PFSK-1 (cell line): ENCODE measurements around the gene TRIM39.

Source experiments
- FOXP2 ChIP-seq: optimal IDR thresholded peaks from 2 replicates; pipeline ENCODE3; 2011; ENCODE audit warnings: borderline replicate concordance, control low read depth, inconsistent platforms; ENCODE audit not compliant: insufficient read depth; ENCODE audit errors: extremely low read length, extremely low read depth
- POLR2AphosphoS5 ChIP-seq: IDR thresholded peaks from 2 replicates; pipeline ENCODE4 v1.6.1; 2012; ENCODE audit warnings: low read depth, mild to moderate bottlenecking, control low read depth, low read length, moderate library complexity
- REST ChIP-seq, 2 experiments: IDR thresholded peaks; 2 replicates each; pipeline versions ENCODE4 v1.6.1 to v1.8.0; 2011 to 2012; ENCODE audit warnings: low read depth in 2 of 2, low read length in 2 of 2, control low read depth in 1 of 2, inconsistent platforms in 1 of 2, mild to moderate bottlenecking in 1 of 2, moderate library complexity in 1 of 2; ENCODE audit not compliant: insufficient read depth in 1 of 2
- SIN3A ChIP-seq: IDR thresholded peaks from 2 replicates; pipeline ENCODE4 v1.6.1; 2012; ENCODE audit warnings: mild to moderate bottlenecking, low read length, moderate library complexity, borderline replicate concordance; ENCODE audit not compliant: insufficient read depth
- TAF1 ChIP-seq: IDR thresholded peaks from 2 replicates; pipeline ENCODE4 v1.6.1; 2012; ENCODE audit warnings: low read length, control low read depth, borderline replicate concordance; ENCODE audit not compliant: insufficient read depth

Gene TRIM39

DNA sequence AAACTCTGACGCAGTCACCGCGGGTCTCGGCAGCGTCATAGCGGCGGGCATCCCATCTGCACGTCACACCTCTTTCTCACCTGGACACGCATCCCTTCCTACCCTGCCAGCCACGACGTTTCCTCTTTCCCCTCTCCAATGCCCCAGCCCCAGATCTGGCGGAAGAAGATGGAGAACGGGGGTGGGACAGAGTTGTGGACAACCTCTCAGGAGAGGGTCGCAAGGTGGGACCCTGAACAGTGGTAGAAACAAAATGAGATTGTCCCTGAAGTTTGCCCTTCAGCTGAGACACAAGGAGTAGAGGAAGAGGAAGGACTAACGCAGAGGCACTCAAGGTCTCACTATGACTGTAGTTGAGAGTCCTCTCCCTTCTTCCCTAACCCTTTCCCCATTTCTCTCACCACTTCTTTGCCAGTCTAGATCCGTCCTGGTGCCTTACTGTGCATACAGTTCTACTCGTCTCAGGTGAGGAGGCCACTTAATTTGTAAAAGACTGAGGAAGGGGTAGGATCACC is 562 bp downstream of the TRIM39 start:
- TF ChIP-seq POLR2AphosphoS5: no peak
- TF ChIP-seq FOXP2: no peak
- TF ChIP-seq REST (IDR thresholded peaks at IDR 0.05; ENCODE audit: insufficient read depth in 1 of 2, low read depth in 2 of 2, low read length in 2 of 2): no peak
- no peak for TF ChIP-seq TAF1
- TF ChIP-seq SIN3A: no peak

GRCh38 chr6:30328397-30328796 is 1.7 kb downstream of the TRIM39 start:
- no peak for TF ChIP-seq SIN3A
- TF ChIP-seq REST (IDR thresholded peaks at IDR 0.05; ENCODE audit: insufficient read depth in 1 of 2, low read depth in 2 of 2, low read length in 2 of 2): no peak
- no peak for TF ChIP-seq POLR2AphosphoS5
- no peak for TF ChIP-seq TAF1

- TF ChIP-seq REST (IDR thresholded peaks at IDR 0.05; ENCODE audit: insufficient read depth in 1 of 2, low read depth in 2 of 2, low read length in 2 of 2) (no peak), POLR2AphosphoS5 (no peak), FOXP2 (no peak), TAF1 (no peak), SIN3A (no peak)
Observed at GRCh38 chr6:30329331-30329730, 2.6 kb downstream of the TRIM39 start.

DNA sequence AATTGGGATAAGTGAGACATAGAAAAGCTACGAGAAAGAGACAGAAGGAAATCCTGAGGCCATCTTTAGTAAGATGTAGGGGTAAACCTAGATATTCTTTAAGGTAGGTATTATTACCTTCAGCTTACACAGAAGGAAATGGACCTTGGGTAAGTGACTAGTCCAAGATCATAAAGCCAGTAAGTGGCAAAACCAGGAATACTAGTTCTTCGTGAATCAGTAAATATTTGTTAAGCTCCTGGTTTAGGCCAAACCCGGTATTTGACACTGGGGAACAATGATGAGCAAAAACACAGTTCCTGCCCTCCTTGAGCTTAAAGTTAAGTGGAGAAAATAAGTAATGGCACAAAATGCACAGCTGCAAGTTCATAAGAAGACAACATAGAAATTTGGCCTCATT is 5.3 kb downstream of the TRIM39 start:
- TF ChIP-seq SIN3A (no peak), FOXP2 (no peak), REST (IDR thresholded peaks at IDR 0.05; ENCODE audit: insufficient read depth in 1 of 2, low read depth in 2 of 2, low read length in 2 of 2) (no peak), POLR2AphosphoS5 (no peak), TAF1 (no peak)

DNA sequence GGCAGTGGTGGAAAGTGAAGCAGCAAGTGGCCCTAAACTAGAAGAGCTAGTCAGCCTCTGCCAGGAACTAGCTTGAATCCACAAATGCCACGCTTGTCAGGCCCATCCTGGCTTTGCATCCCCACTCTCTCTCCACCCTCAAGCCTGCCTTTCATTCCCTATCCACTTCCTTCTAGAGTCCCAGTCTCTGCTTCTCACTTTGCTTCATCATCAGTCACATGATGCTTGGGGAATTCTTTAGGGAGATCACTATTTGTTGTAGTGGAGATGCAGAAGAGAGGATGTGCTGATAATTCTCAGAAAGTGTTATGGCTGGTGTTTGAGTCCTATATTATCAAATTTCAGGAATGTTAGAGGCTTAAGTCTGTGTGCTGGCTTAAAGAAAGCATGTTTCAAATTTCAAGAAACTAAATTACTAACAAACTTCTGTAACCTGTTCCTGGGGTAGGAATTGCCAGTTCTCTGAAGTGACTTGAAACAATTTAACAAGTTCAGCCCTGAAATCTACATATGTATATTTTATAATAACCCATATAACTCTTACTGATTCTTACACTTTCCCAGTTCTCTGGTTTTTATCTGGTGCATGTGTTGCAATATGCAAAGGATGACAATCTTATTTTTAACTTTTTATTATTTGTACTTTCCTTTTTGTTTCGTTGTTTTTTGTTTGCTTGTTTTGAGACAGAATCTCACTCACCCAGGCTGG is 7.5 kb downstream of the TRIM39 start:
- no peak for TF ChIP-seq SIN3A
- TF ChIP-seq REST (IDR thresholded peaks at IDR 0.05; ENCODE audit: insufficient read depth in 1 of 2, low read depth in 2 of 2, low read length in 2 of 2): no peak
- no peak for TF ChIP-seq FOXP2
- no peak for TF ChIP-seq TAF1
- TF ChIP-seq POLR2AphosphoS5: no peak
